Measurements from ENCODE around the gene NFE2. TPM values are rescaled to one million over a fixed set of nuclear protein-coding genes. Genes with fewer than 3 reads are reported as not detected.

The NFE2 gene
- total and polyA plus RNA-seq, 2 of the 8 experiments (the other 6 are each of a cell fraction or from before 2014, with no cell fraction given): 2.0 to 6.1 TPM

DNA sequence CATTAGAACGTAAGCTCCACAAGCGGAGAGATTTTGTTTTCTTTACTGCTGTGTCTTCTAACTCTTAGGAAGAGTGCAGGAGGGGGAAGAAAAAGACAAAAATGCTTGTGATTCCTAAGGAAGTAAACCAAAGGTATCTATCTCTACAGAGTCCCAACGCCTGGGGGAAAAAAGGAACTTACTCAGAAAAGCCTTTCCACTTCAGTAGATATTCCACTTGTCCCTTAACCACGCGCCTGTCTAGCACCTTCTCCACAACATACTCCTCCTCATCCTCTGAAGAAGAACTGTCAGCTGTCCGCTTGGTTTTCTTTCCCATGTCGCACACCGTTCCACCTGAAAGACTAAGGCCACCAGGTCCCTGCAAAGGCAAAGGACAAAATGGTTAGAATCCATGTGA is 43.5 kb downstream of the NFE2 start:
- H3K79me2 ChIP-seq (ENCODE audit: control insufficient read depth in 1 of 2, insufficient read depth in 2 of 2, low read length in 2 of 2): peaks cover 0 to 42% of the 10 kb centered on the region in 2 experiments; a peak in 3 of 4 replicates
- H3K36me3 ChIP-seq (ENCODE audit: control insufficient read depth in 2 of 4, insufficient read depth in 4 of 4, low read length in 3 of 4): peaks cover 7 to 42% (median 25%) of the 10 kb centered on the region in 4 experiments
- no peak overlapping the region for H4K8ac ChIP-seq (ENCODE audit: extremely low read depth, insufficient read depth, low read length)
- H3K9ac ChIP-seq (replicated peaks in 1 of 4; ENCODE audit: extremely low read depth in 1 of 4, low read depth in 3 of 4, low read length in 3 of 4): no peak overlapping the region; a peak in 2 of 7 replicates
- H2AFZ ChIP-seq (ENCODE audit: low read length): no peak overlapping the region
- H3K4me3 ChIP-seq (ENCODE audit: extremely low read depth in 1 of 4, insufficient read depth in 2 of 4, low read depth in 3 of 4, low read length in 4 of 4): peak overlapping the region in 1 of 4 experiments; percentile 54; a peak in 1 of 8 replicates
- no peak overlapping the region for H2BK20ac ChIP-seq (ENCODE audit: low read length)
- H3K4ac ChIP-seq (replicated peaks; ENCODE audit: insufficient read length, low read depth, low read length): no peak overlapping the region
- ChIA-PET CTCF (ENCODE audit: partially characterized antibody) (interaction anchor here (3.2 kb wide), 1 partner anchor 35 kb away, joined by 10 read pairs; no protein-coding TSS in a partner anchor), POLR2A (ENCODE audit: partially characterized antibody) (interaction anchor here (1.6 to 44.8 kb wide), 4 partner anchors 8 to 33 kb away, joined by 5 to 1006 read pairs (median 377); partner anchors contain the start of genes CBX5 and HNRNPA1)
- peaks cover 2% of the 10 kb centered on the region; the same call in 1 of the 2 replicates for H3K79me1 ChIP-seq (ENCODE audit: low read depth, low read length)
- H3K23ac ChIP-seq (ENCODE audit: insufficient read length): no peak overlapping the region
- no peak overlapping the region for H3K18ac ChIP-seq (ENCODE audit: extremely low read depth, low read length)
- H4K5ac ChIP-seq (ENCODE audit: insufficient read length, low read depth, low read length): no peak overlapping the region
- no peak overlapping the region for H2BK120ac ChIP-seq (replicated peaks; ENCODE audit: low read depth, low read length)
- H3K27ac ChIP-seq (ENCODE audit: low read depth, low read length): peak overlapping the region; percentile 36; the same call in 1 of the 2 replicates
- 0 out of 2 replicates have a peak overlapping the region, but pooled peaks have one; percentile 34 for H2BK15ac ChIP-seq (ENCODE audit: low read length)
- no peak overlapping the region for H2BK5ac ChIP-seq (ENCODE audit: low read depth, low read length)
- peak overlapping the region; percentile 73; the same call in 1 of the 2 replicates for H2BK12ac ChIP-seq (ENCODE audit: low read depth, low read length)
- H3K23me2 ChIP-seq (ENCODE audit: low read depth, low read length): no peaks in the 10 kb centered on the region
- FAIRE-seq (no peak), DNase-seq (ENCODE audit: low read depth in 1 of 2, low spot score in 2 of 2) (no peak)
- H2AK5ac ChIP-seq (ENCODE audit: low read depth, low read length): no peak overlapping the region
- no peak overlapping the region for H3K56ac ChIP-seq (replicated peaks; ENCODE audit: insufficient read length, low read depth, low read length)
- H4K20me1 ChIP-seq (replicated peaks in 1 of 2; ENCODE audit: control insufficient read depth in 1 of 2, insufficient read depth in 2 of 2, low read length in 2 of 2): no peaks in the 10 kb centered on the region
- peaks cover 2 to 18% (median 10%) of the 10 kb centered on the region in 4 experiments; a peak in 6 of 7 replicates for H3K4me1 ChIP-seq (replicated peaks in 1 of 4; ENCODE audit: control insufficient read depth in 3 of 4, insufficient read depth in 4 of 4, low read length in 3 of 4)
- no peak overlapping the region for H4K91ac ChIP-seq (replicated peaks; ENCODE audit: insufficient read length, low read length)
- H3K27me3 ChIP-seq (replicated peaks in 1 of 4; ENCODE audit: control insufficient read depth in 3 of 4, extremely low read depth in 1 of 4, insufficient read depth in 3 of 4, low read length in 3 of 4): no peaks in the 10 kb centered on the region
- TF ChIP-seq JUN (IDR thresholded peaks at IDR 0.05; ENCODE audit: low read depth, low read length) (no peak), CBX8 (IDR thresholded peaks at IDR 0.05; ENCODE audit: borderline replicate concordance, low read depth, low read length) (no peak), RBBP5 (IDR thresholded peaks at IDR 0.05; ENCODE audit: borderline replicate concordance, low read depth, low read length) (no peak), TAF1 (IDR thresholded peaks at IDR 0.05; ENCODE audit: low read depth, low read length) (no peak), BACH1 (IDR thresholded peaks at IDR 0.05; ENCODE audit: low read length) (no peak), PHF8 (conservative IDR thresholded peaks at IDR 0.05; ENCODE audit: low read depth, low read length) (no peak)
- no peaks in the 10 kb centered on the region for H3K9me3 ChIP-seq (ENCODE audit: insufficient read depth in 2 of 2, low read depth in 1 of 2, low read length in 1 of 2)
- no peak overlapping the region for H3K14ac ChIP-seq (ENCODE audit: insufficient read length)
- no peak overlapping the region for H3K4me2 ChIP-seq (ENCODE audit: insufficient read depth in 1 of 2, low read depth in 2 of 2, low read length in 2 of 2)
- 86% methylated on average over 8 of the region's 8 CpGs; no CpG with 5 or more reads in 1 of the 2 experiments for WGBS, 2 experiments (ENCODE audit: extremely low coverage in 1 of 2, insufficient coverage in 1 of 2, insufficient read length in 1 of 2, insufficient replicate concordance in 2 of 2, low coverage in 1 of 2, low lambda C conversion rate in 2 of 2, missing lambda C conversion rate in 1 of 2)

Measured in H1 (cell line).